GM13976 (cell line): ENCODE measurements around the gene MYO5B.

Experiments
- DNase-seq: peaks from one replicate; pipeline ENCODE4 v3.0.0; 2012; ENCODE audit warnings: low spot score
- CTCF ChIP-seq: IDR thresholded peaks from 2 replicates; pipeline ENCODE4 v1.5.1; 2012; ENCODE audit warnings: borderline replicate concordance, mild to moderate bottlenecking; ENCODE audit not compliant: insufficient read depth; ENCODE audit errors: extremely low read depth, missing control alignments, control extremely low read depth
- in situ Hi-C: fragments of 300-500 bp; cut with MboI; formaldehyde crosslinking; loops from one replicate; pipeline ENCODE4 v1.12.0; 2022; ENCODE audit warnings: low sequenced_read_pairs, mixed read lengths, inconsistent platforms; ENCODE audit not compliant: unreplicated experiment

MYO5B gene

DNA sequence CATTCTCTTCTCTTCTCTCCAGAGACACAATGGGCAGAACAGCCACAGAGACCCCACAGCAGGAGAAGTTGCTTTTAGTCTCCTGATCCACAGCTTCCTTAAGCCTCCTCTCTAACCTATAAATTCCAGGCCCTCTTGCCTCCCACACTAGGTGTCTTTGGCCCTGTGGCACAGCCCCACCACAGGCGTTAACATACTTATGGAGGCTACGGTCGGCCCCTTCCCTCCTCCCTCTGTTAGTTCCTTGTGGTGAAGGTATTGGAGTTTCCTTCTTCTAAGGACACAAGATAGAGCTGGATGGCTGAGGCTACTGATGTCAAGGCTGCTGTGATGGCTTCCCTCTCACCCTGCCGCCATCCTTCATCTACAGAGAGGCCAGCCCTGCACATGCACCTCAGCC lies 258.1 kb downstream of the MYO5B start:
- DNase-seq, result no peak
- no peak for TF ChIP-seq CTCF
- in situ Hi-C loops, result no loop called here

GRCh38 chr18:49935215-49935614 lies 259.7 kb downstream of the MYO5B start:
- no peak for TF ChIP-seq CTCF
- in situ Hi-C loops, result no loop called here
- DNase-seq, result no peak

GRCh38 chr18:49934457-49934856 lies 260.5 kb downstream of the MYO5B start:
- in situ Hi-C loops, result no loop called here

DNA sequence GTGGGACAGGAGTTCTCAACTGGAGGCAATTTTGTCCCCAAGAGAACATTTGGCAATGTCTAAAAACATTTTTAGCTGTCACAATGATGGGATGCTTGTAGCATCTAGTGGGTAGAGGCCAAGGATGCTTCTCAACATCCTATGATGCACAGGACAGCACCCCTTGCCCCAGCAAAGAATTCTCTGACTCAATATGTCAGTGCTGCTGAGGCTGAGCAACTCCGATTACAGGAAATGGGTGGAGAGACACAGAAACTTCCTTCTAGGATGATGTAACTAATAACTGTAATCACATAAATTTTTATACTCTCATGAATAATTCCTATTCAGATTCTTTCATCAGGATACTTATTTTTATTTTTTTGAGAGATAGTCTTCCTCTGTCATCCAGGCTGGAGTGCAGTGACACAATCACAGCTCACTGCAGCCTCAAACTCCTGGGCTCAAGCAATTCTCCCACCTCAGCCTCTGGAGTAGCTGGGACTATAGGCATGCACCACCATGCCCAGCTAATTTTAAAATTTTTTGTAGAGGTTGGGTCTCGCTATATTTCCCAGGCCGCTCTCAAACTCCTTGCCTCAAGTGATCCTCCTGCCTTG lies 261.3 kb downstream of the MYO5B start:
- in situ Hi-C loops, result no loop called here
- TF ChIP-seq CTCF, result no peak
- DNase-seq, result no peak

More at GRCh38 chr18:49934457-49934856, 260.5 kb downstream of the MYO5B start:
- no peak for DNase-seq
- no peak for TF ChIP-seq CTCF

- no peak for TF ChIP-seq CTCF
- in situ Hi-C loops, result no loop called here
- no peak for DNase-seq
Observed at GRCh38 chr18:49931760-49932159, 263.2 kb downstream of the MYO5B start.

DNA sequence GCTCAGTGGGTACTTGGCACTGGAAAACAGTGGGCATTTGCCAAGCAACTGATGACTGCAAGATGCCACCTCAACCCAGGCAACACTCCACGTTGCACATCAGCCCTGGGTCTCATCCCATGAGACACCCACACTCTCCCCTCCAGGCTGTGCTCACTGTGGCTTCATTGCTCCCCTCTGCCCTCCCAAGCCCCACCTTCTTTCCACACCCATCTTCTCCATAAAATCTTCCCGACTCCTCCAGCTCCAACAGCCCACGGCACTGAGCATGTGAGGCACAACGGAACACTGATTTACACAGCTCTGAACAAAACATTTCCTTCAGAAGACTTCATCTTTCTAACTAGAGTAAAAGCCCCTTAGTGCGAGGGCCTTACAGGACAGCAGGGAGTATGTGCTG lies 263.8 kb downstream of the MYO5B start:
- no peak for TF ChIP-seq CTCF
- in situ Hi-C loops, result no loop called here
- no peak for DNase-seq
